ENCODE data around the gene AUNIP. TPM values are rescaled to one million over a fixed set of nuclear protein-coding genes. Genes with fewer than 3 reads are reported as not detected.

The AUNIP gene
- polyA plus RNA-seq, 3 donors, result 0.19 to 0.44 (median 0.44) TPM

DNA sequence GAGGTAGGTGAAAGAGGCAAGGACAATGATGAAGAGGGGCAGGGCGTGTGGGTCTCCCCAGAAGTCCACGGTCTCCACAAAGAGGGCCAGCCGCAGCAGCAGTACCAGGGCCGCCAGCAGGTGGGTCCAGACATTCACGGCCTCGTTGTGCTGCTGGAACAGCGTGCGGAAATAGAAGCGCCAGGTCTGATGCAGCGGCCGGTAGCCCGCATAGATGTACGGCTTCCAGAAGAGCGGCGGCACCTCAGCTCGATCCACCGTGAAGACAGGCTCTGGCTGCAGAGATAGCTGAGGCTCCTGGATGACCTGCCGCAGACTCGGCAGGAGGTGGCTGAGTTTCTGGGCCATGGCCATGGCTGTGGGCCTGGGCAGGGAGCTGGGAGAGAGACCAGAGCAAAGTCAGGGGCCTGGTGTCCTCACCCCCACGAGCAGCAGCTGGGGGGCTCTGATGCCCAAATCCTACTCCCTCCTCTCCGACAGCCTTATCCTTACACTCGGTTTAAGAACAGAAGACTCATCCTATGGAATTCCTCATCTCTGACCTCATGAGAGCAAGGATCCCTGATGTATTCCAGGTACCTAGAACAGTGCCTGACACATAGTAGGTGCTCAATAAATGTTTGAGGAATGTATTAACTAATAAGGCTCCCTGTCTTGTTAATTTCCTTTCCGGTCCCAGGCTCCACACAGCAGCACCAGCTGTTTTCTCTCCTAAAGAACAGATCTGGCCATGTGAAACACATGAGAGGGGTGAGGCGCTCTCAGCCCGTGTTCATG is 4.4 kb upstream of the AUNIP start:
- H3K27ac Mint-ChIP-seq, result peak overlapping the region in 5 of 7 donors; percentile 29 to 78 (median 59)

DNA sequence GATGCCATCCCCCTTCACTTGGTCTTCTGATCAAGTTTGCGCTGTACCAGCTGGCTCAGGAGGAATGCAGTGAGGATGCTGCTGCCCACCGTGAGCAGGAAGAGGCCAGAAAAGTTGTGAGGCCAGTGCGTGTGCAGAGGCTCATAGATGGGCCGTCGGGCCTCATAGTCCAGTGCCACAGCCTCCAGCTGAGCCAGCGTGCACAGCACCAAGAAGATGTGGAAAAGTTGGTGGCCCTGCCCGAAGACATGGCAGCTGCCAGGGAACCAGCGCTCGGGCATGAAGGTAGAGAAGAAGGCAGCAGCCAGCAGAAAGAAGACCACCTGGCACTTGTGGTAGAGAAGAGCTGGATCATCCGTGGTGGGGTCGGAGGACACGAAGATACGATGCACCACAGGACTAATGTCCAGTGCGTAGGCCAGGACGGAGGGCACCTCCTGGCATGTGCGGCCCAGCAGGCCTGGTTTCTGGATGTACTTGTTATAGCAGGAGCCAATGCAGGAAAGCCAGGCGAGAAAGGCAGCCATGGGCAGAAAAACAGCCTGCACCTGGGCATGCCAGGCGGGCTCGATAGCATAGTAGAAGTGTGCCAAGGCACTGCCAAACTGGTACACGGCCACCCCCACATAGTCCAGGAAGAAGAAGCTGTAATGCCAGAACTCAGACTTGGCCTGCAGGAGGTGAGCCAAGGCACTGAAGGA is 3.7 kb upstream of the AUNIP start:
- Histone ChIP-seq H4K20me1 (ENCODE audit: insufficient read depth, low read length) (no peaks in the 10 kb centered on the region), H3K9ac (ENCODE audit: insufficient read depth, low read length, poor library complexity, severe bottlenecking) (peak overlapping the region; percentile 8), H3K4me1 (ENCODE audit: control insufficient read depth in 1 of 2, insufficient read depth in 2 of 2, low read length in 2 of 2) (peaks cover 35 to 57% of the 10 kb centered on the region in 2 donors), H3K9me3 (replicated peaks in 1 of 2; ENCODE audit: control insufficient read depth in 1 of 2, insufficient read depth in 1 of 2, low read length in 2 of 2) (no peaks in the 10 kb centered on the region), H3K27me3 (ENCODE audit: control insufficient read depth in 2 of 2, insufficient read depth in 2 of 2, low read length in 2 of 2) (no peaks in the 10 kb centered on the region), H2AFZ (ENCODE audit: insufficient read depth, low read depth, low read length, poor library complexity, severe bottlenecking) (no peak overlapping the region), H3K79me2 (ENCODE audit: insufficient read depth, low read length) (peaks cover 26% of the 10 kb centered on the region), H3K36me3 (replicated peaks in 1 of 2; ENCODE audit: control insufficient read depth in 1 of 2, insufficient read depth in 2 of 2, low read length in 2 of 2) (peaks cover 11 to 20% of the 10 kb centered on the region in 2 donors), H3K4me2 (replicated peaks; ENCODE audit: extremely low read depth, low read length, poor library complexity, severe bottlenecking) (no peak overlapping the region), H3K27ac (ENCODE audit: low read depth in 1 of 2, low read length in 2 of 2) (peak overlapping the region in 1 of 2 donors; percentile 58), H3K4me3 (replicated peaks in 1 of 3; ENCODE audit: low read depth in 2 of 3, low read length in 3 of 3) (no peak overlapping the region)
- H3K4me1 Mint-ChIP-seq, result peaks cover 58% of the 10 kb centered on the region
- no peak for DNase-seq
- TF ChIP-seq, protein P1, sequence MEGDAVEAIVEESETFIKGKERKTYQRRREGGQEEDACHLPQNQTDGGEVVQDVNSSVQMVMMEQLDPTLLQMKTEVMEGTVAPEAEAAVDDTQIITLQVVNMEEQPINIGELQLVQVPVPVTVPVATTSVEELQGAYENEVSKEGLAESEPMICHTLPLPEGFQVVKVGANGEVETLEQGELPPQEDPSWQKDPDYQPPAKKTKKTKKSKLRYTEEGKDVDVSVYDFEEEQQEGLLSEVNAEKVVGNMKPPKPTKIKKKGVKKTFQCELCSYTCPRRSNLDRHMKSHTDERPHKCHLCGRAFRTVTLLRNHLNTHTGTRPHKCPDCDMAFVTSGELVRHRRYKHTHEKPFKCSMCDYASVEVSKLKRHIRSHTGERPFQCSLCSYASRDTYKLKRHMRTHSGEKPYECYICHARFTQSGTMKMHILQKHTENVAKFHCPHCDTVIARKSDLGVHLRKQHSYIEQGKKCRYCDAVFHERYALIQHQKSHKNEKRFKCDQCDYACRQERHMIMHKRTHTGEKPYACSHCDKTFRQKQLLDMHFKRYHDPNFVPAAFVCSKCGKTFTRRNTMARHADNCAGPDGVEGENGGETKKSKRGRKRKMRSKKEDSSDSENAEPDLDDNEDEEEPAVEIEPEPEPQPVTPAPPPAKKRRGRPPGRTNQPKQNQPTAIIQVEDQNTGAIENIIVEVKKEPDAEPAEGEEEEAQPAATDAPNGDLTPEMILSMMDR (IDR thresholded peaks at IDR 0.05), result no peak
- peaks cover 0 to 3% (median 0%) of the 10 kb centered on the region in 3 donors for H3K27me3 Mint-ChIP-seq (ENCODE audit: low read depth in 3 of 3)
- peak overlapping the region in 6 of 7 donors; percentile 31 to 96 (median 81) for H3K27ac Mint-ChIP-seq
- 97% methylated on average over 19 of the region's 20 CpGs for WGBS (ENCODE audit: insufficient coverage)
- H3K36me3 Mint-ChIP-seq, result peaks cover 27 to 28% of the 10 kb centered on the region in 2 donors
- H3K4me3 Mint-ChIP-seq, result no peak overlapping the region
- intact Hi-C loops (cut with micrococcal nuclease), result no loop called here
- H3K9me3 Mint-ChIP-seq, result peaks cover 0 to 4% (median 0%) of the 10 kb centered on the region in 7 donors

More for the DNA sequence above, 4.4 kb upstream of the AUNIP start:
- Histone ChIP-seq H3K9me3 (replicated peaks in 1 of 2; ENCODE audit: control insufficient read depth in 1 of 2, insufficient read depth in 1 of 2, low read length in 2 of 2) (no peaks in the 10 kb centered on the region), H3K27ac (ENCODE audit: low read depth in 1 of 2, low read length in 2 of 2) (peak overlapping the region in 1 of 2 donors; percentile 58), H3K9ac (ENCODE audit: insufficient read depth, low read length, poor library complexity, severe bottlenecking) (no peak overlapping the region), H3K4me3 (replicated peaks in 1 of 3; ENCODE audit: low read depth in 2 of 3, low read length in 3 of 3) (no peak overlapping the region), H3K36me3 (replicated peaks in 1 of 2; ENCODE audit: control insufficient read depth in 1 of 2, insufficient read depth in 2 of 2, low read length in 2 of 2) (peaks cover 11 to 20% of the 10 kb centered on the region in 2 donors), H3K27me3 (ENCODE audit: control insufficient read depth in 2 of 2, insufficient read depth in 2 of 2, low read length in 2 of 2) (no peaks in the 10 kb centered on the region), H3K79me2 (ENCODE audit: insufficient read depth, low read length) (peaks cover 19% of the 10 kb centered on the region), H3K4me1 (ENCODE audit: control insufficient read depth in 1 of 2, insufficient read depth in 2 of 2, low read length in 2 of 2) (peaks cover 31 to 51% of the 10 kb centered on the region in 2 donors), H2AFZ (ENCODE audit: insufficient read depth, low read depth, low read length, poor library complexity, severe bottlenecking) (no peak overlapping the region), H4K20me1 (ENCODE audit: insufficient read depth, low read length) (no peaks in the 10 kb centered on the region), H3K4me2 (replicated peaks; ENCODE audit: extremely low read depth, low read length, poor library complexity, severe bottlenecking) (no peak overlapping the region)
- peaks cover 28 to 31% of the 10 kb centered on the region in 2 donors for H3K36me3 Mint-ChIP-seq
- peaks cover 0 to 3% (median 0%) of the 10 kb centered on the region in 3 donors for H3K27me3 Mint-ChIP-seq (ENCODE audit: low read depth in 3 of 3)
- WGBS (ENCODE audit: insufficient coverage), result 97% methylated on average over 23 of the region's 25 CpGs
- H3K4me1 Mint-ChIP-seq, result peaks cover 54% of the 10 kb centered on the region
- DNase-seq, result no peak
- intact Hi-C loops (cut with micrococcal nuclease), result no loop called here
- H3K9me3 Mint-ChIP-seq, result peaks cover 0 to 4% (median 0%) of the 10 kb centered on the region in 7 donors
- TF ChIP-seq, protein P1 (IDR thresholded peaks at IDR 0.05), result no peak
- no peak overlapping the region for H3K4me3 Mint-ChIP-seq
